Superior temporal gyrus (tissue), 1 donor: ENCODE data around the gene JSRP1.

Experiments
- DNase-seq: peaks from one replicate; pipeline ENCODE4 v3.0.0-alpha.2; 2016; ENCODE audit errors: extremely low spot score

Gene JSRP1, protein sequence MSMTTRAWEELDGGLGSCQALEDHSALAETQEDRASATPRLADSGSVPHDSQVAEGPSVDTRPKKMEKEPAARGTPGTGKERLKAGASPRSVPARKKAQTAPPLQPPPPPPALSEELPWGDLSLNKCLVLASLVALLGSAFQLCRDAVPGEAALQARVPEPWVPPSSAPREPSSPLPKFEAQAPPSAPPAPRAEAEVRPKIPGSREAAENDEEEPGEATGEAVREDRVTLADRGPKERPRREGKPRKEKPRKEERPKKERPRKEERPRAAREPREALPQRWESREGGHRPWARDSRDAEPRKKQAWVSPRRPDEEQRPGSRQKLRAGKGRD

GRCh38 chr19:2255982-2256685 lies at the start of gene JSRP1:
Gene JSRP1 (minus strand): TSS chr19:2256417. CDS start chr19:2255314, 1,103 bp downstream.
- DNase-seq: no peak

DNA sequence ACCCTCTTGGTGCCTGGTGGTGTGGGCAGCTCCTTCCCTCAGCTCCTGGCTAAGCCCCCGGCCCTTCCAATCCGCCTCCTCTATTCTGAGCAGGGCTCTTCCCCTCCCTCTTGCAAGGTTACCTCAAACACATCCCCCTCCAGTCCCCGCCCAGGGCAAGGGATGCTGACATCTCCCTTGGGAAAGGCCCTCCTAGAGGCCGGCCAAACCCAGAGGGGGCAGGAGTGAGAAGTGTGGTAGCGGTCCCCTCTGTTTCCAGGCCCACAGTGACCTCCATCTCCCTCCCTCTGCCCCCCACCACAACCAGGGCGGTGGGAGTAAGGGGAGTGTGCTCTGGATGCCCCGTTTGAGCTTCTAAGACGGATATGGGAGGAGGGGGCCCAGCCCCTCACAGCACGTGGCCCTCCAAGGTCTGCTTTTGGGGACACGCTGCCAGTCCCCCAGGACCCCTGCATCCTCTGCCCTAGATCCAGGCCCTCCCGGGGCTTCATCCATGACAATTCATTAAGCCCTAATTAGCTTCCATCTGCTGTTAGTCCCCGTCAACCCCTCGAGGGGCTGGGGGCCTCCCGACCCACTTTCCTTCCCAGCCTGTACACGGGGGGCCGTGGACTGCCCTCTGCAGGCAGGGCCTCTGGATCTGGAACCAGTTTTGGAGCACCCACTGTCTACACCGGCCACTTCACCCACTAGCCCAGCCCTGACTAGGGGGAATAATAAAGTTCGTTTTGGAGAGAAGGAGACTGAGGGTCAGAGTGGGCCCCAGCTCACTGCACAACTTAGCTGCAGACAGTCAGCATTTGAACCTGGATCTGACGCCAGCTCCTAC lies 49.4 kb upstream of the JSRP1 start:
- DNase-seq: no peak

DNA sequence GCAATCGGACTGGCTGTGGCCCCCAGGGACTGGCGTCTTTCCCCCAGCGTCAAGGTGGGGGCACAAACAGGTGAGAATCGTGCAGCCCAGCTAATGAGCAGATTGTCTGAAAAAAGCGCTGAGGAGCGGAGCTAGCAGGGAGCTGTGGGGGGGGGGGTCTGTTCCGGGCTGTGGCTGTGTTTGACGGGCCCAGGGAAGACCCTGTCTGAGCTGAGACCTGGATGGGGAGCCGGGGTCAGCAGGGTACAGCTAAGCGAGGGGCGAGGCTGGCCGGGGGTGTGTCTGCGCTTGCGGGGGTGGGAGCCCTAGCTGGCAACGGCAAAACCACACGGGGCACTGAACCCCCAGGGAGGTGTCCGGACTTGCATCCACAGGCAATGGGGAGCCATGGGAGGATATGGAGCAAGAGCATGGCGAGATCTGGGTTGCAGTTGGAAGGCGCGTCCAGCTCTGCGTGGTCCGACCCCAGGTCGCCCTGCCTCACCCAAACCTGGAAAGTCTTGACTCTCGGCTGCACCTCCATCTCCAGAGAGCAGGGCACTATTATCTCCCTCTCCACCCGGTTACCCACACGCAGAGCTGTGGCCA lies 47.1 kb upstream of the JSRP1 start:
- no peak for DNase-seq

DNA sequence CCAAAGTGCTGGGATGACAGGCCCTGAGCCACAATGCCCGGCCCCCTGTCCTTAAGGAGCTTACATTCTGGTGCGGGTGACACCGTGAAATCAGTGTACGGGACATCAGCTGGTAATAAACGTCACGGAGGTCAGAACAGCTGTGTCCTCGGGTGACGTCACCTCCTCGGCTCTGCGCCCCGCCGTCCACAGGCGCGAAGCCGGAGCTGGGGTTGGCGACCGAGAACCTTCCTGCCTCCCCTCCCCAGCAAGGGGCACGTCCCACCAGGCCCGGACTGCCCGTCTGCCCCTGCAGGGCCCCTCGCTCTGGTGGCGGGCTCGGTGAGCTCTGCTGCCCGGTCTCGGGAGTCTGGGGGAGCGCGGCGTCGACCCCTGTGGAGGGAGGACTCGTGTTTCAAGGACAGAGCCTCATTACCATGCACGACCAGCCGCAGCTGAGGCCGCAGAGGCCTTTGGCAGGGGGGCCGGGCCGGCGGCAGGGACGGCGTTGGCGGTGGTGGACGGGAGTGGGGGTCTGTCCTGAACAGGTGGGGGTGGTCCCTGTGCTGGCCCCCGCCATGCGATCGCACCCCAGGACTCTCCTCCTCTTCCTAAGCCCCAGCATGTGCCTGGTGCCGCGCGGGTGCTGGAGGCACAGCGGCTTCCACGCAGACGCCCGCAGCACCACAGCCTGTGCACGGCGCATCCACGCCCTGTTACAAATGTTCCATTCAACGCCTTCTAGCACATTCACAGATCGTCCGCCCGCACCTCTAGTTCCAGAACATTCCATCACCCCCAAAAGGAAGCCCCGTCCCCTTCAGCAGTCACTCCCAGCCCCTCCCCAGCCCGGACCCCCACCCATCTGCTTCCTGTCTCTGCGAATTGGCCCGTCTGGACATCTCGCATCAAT lies 46.3 kb upstream of the JSRP1 start:
- DNase-seq: no peak

GRCh38 chr19:2300533-2300932 lies 44.3 kb upstream of the JSRP1 start:
- no peak for DNase-seq

DNA sequence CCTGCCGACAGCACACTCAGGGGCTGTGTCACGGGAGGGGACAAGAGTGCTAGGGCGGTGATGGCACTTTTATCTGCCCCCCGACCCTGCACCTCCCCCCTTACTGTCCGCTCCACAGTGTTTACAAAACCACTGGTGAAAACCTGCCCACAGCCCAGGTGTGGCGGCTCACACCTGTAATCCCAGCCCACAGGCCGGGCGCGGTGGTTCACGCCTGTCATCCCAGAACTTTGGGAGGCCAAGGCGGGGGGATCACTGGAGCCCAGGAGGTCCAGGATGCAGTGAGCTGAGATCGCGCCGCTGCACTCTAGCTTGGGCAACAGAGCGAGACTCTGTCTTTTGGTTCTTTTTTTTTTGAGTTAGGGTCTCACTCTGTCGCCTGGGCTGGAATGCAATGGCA lies 39.9 kb upstream of the JSRP1 start:
- DNase-seq: no peak

GRCh38 chr19:2294687-2295335 lies 38.6 kb upstream of the JSRP1 start:
- DNase-seq: peak; percentile 36

- DNase-seq: no peak
Observed at GRCh38 chr19:2291185-2291751, 35.1 kb upstream of the JSRP1 start.

DNA sequence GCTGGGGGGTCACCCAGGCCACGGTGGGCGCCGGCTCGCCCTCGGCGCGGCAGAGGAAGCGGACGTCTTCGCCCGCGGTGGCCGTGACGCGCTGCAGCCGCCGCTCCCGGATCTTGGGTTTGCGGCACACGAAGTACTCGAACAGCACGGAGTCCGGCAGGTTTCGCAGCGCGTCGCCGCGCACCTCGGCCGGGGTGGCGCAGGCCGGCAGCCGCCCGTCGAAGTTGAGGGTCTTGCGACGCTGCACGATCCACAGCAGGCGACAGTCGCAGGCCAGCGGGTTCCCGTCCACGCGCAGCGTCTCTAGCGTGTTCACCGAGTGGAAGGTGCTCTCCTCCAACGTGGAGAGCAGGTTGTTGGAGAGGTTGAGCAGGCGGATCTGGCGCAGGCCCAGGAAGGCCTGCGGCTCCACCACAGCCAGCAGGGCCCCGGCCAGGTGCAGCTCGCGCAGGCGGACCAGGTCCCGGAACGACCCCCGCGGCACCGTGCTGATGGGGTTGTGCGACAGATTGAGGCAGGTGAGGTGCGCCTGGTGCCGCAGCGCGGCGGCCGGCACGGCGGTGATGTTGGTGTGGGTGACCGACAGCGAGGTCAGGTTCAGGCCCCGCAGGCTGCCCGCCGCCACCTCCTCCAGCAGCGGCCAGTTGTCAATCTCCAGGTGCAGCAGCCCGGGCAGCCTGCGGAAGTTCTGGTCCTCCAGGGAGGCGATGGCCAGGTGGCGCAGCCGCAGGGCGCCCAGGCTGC lies 34.4 kb upstream of the JSRP1 start:
- no peak for DNase-seq

- DNase-seq: no peak
Observed at GRCh38 chr19:2289714-2290435, 33.7 kb upstream of the JSRP1 start.

DNA sequence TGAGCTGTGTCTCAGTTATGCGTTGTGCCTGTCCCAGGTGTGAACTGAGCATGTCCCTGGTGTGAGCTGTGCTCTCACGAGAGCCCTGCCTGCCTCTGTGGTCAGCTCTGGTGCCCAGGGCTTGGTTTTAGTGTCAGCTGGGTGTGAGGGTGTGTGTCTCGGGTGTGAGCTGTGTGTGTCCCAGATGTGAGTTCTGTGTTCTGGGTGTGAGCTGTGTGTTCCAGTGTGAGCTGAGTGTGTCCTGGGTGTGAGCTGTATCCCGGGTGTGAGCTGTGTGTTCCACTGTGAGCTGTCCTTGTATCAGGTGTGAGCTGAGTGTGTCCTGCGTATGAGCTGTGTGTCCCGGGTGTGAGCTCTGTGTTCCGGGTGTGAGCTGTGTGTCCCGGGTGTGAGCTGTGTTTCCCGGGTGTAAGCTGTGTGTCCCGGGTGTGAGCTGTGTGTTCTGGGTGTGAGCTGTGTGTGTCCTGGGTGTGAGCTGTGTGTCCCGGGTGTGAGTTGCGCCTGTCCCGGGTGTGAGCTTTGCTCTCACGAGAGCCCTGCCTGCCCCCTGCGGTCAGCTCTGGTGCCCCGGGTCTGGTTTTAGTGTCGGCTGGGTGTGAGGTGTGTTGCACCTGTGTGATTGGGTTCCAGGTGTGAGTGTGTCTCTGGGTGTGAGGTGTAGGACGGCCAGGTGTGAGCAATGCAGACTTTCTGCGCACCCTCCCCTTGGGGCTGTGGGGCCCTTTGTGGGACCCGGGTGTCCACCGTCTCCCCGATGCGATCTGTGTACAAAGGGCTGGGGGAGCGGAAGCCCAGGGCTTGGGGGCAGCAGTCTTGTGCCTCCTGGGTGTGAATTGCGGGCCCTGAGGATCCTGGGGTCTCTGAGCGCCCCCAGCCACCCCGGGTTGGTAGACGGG lies 32.8 kb upstream of the JSRP1 start:
- no peak for DNase-seq

- DNase-seq: no peak
Observed at GRCh38 chr19:2288338-2288817, 32.2 kb upstream of the JSRP1 start.

DNA sequence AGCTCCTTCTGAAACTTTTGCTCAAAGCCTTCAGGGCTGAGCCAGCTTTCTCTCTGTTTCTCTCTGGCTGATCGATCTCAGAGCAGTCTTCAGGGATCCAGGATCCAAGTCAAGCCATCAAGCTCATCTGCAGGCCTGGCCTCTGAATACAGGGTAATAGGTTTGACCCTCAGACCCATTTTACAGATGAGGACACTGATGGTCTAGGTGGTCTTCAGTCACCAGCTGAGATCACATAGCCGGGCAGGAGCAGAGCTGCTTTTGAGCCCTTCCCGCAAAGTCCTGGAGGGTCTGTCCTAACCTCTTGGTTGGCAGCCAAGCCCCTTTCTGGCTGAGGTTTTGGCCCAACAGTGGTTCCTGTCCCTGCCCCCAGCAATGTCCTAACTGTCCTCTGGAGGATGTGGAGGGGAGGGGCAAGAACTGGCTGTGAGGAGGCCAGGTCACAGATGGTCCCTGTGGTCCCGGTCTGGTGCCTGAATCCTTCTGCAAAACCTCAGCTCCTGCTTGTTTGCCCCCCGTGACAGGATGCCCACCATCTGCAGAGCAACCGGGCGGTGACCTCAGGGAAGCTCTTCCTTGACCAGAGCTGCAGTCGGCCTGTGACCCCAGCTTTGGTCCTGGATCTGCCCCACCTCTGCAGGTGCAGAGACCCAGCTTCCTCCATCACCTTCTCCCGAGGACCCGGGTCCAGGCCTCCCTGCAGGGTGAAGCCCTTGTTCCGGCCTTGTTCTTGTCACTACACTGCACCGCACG lies 31.5 kb upstream of the JSRP1 start:
- no peak for DNase-seq

- DNase-seq: no peak
Observed at GRCh38 chr19:2286402-2287140, 30.4 kb upstream of the JSRP1 start.

DNA sequence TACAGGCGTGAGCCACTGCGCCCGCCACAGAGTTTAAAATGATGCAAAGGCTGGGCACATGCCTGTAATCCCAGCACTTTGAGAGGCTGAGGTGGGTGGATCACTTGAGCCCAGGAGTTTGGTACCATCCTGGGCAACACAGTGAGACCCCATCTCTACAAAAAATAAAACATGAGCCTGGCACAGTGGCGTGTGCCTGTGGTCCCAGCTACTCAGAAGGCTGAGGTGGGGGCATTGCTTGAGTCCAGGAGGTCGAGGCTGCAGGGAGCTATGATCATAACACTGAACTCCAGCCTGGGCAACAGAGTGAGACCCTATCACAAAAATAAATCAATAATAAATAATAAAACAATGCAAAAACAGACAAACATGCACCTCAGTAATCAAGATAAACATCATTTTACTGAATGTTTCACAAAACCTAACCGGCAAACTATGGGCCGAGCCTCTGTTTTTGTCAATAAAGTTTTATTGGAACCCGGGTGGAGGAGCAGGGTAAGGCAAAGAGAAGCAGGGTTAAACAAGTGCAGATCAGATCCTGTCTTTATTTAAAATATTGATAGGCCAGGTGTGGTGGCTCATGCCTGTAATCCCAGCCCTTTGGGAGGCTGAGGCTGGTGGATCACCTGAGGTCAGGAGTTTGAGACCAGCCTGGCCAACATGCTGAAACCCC lies 27.8 kb upstream of the JSRP1 start:
- DNase-seq: no peak

- DNase-seq: no peak
Observed at GRCh38 chr19:2282862-2283237, 26.6 kb upstream of the JSRP1 start.
